Measurements from ENCODE around the gene POLE3.

The POLE3 gene

DNA sequence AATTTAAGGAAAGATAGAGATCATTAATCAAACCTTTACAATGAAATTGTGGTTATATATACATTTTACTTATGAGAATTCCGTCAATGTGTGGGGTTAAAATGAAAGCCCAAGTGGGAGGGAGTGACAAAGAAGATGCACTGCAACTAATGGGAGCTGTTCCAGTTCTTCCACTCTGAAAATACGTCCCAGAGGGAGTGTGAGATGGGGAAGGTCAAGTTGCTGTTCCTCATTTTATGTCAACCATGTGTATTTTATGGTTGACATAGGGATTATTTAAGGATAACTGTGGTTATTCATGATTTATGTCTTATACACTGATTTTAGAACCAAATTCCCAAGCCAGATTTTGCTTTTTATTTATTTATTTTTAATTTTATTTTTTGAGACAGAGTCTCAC, 38.9 kb upstream of the POLE3 start:
- TF ChIP-seq FOXP2 (optimal IDR thresholded peaks at IDR 0.05; ENCODE audit: borderline replicate concordance, extremely low read depth, extremely low read length, insufficient read depth) (no peak), SIN3A (IDR thresholded peaks at IDR 0.05; ENCODE audit: borderline replicate concordance, insufficient read depth, low read length) (no peak), POLR2AphosphoS5 (IDR thresholded peaks at IDR 0.05; ENCODE audit: low read depth, low read length) (no peak), TAF1 (IDR thresholded peaks at IDR 0.05; ENCODE audit: borderline replicate concordance, insufficient read depth, low read length) (no peak)
- TF ChIP-seq, protein P1, sequence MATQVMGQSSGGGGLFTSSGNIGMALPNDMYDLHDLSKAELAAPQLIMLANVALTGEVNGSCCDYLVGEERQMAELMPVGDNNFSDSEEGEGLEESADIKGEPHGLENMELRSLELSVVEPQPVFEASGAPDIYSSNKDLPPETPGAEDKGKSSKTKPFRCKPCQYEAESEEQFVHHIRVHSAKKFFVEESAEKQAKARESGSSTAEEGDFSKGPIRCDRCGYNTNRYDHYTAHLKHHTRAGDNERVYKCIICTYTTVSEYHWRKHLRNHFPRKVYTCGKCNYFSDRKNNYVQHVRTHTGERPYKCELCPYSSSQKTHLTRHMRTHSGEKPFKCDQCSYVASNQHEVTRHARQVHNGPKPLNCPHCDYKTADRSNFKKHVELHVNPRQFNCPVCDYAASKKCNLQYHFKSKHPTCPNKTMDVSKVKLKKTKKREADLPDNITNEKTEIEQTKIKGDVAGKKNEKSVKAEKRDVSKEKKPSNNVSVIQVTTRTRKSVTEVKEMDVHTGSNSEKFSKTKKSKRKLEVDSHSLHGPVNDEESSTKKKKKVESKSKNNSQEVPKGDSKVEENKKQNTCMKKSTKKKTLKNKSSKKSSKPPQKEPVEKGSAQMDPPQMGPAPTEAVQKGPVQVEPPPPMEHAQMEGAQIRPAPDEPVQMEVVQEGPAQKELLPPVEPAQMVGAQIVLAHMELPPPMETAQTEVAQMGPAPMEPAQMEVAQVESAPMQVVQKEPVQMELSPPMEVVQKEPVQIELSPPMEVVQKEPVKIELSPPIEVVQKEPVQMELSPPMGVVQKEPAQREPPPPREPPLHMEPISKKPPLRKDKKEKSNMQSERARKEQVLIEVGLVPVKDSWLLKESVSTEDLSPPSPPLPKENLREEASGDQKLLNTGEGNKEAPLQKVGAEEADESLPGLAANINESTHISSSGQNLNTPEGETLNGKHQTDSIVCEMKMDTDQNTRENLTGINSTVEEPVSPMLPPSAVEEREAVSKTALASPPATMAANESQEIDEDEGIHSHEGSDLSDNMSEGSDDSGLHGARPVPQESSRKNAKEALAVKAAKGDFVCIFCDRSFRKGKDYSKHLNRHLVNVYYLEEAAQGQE (IDR thresholded peaks at IDR 0.05; ENCODE audit: insufficient read depth in 1 of 2, low read depth in 2 of 2, low read length in 2 of 2) = no peak

DNA sequence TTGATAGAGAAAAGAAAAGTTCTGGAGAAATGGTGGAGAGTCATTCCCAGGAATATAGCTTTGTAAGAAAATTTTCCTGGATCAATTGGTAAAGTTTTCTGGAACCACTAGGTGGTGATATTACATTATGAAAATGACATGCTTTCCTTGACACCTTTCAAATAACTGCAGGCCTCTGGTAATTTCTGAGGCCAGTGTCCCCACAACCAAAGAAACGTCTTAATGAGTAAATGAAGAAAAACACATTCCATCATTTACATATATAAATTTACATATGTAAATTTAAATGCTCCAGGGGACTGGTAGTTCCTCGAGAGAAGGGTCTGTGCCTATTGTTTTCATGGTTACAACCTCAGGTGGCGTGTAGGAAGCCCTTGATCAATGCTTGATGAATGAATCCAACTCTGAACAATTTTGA, 35.9 kb upstream of the POLE3 start:
- TF ChIP-seq FOXP2 (optimal IDR thresholded peaks at IDR 0.05; ENCODE audit: borderline replicate concordance, extremely low read depth, extremely low read length, insufficient read depth) (no peak), POLR2AphosphoS5 (IDR thresholded peaks at IDR 0.05; ENCODE audit: low read depth, low read length) (no peak), TAF1 (IDR thresholded peaks at IDR 0.05; ENCODE audit: borderline replicate concordance, insufficient read depth, low read length) (no peak)

DNA sequence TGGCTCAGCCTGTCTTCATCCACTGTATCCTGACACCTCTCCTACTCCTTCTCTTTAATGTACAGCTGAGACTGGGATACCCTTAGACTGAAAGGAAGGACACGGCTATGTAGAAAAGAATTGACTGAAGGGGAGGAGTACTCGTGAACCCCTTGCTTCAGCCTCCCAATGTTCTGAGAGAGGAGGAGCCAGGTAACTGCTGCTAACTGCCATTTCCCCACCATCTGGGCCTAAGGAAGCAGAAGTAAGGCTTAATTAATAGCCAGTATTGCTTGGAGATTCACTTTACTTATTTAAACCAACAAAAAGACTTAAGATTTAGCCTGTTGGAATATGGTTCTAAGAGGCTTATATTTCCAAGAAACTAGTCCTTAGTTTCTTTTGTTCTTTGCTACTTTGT, 34.3 kb upstream of the POLE3 start:
- TF ChIP-seq, protein P1 (IDR thresholded peaks at IDR 0.05; ENCODE audit: insufficient read depth in 1 of 2, low read depth in 2 of 2, low read length in 2 of 2) = no peak
- TF ChIP-seq TAF1 (IDR thresholded peaks at IDR 0.05; ENCODE audit: borderline replicate concordance, insufficient read depth, low read length) = no peak
- TF ChIP-seq FOXP2 (optimal IDR thresholded peaks at IDR 0.05; ENCODE audit: borderline replicate concordance, extremely low read depth, extremely low read length, insufficient read depth) = no peak
- TF ChIP-seq POLR2AphosphoS5 (IDR thresholded peaks at IDR 0.05; ENCODE audit: low read depth, low read length) = no peak
- TF ChIP-seq SIN3A (IDR thresholded peaks at IDR 0.05; ENCODE audit: borderline replicate concordance, insufficient read depth, low read length) = no peak

DNA sequence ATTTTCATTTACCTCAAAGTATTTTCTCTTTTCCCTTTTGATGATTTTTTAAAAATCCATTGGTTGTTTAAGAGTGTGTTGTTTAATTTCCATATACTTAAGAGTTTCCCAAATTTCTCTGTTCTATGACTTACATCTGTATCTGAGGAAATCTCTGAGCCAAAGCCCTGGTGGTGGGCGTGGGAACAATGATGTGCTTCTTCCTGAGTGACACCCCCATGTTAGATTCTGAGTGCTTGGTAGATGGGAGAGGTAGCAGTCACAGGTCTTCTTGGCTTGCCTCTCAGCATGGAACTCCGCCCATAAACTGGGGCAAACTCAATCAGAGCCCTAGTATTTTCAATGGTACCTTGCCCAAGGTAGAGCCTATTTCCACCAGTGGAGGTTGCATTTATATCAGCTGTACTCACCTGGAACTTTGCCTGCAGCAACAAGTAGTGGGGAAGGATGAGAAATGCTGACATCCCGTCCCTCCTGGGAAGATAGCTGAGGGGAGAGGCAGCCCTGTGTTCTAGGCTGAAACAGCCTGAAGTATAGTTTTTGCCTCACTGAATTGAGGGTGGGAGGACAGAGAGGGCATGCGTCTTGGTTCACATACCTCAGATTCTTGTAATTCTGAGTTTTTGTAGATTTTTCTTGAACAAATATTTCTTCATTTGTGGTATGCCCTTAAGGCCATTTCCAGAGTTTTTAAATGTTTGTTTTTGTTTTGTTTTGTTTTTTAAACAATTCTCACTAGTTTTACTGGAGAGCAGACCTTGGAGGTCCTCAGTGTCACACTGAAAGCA, 26.4 kb upstream of the POLE3 start:
- no peak for TF ChIP-seq FOXP2 (optimal IDR thresholded peaks at IDR 0.05; ENCODE audit: borderline replicate concordance, extremely low read depth, extremely low read length, insufficient read depth)
- no peak for TF ChIP-seq TAF1 (IDR thresholded peaks at IDR 0.05; ENCODE audit: borderline replicate concordance, insufficient read depth, low read length)
- TF ChIP-seq, protein P1 (IDR thresholded peaks at IDR 0.05; ENCODE audit: insufficient read depth in 1 of 2, low read depth in 2 of 2, low read length in 2 of 2) = no peak
- no peak for TF ChIP-seq SIN3A (IDR thresholded peaks at IDR 0.05; ENCODE audit: borderline replicate concordance, insufficient read depth, low read length)
- no peak for TF ChIP-seq POLR2AphosphoS5 (IDR thresholded peaks at IDR 0.05; ENCODE audit: low read depth, low read length)

DNA sequence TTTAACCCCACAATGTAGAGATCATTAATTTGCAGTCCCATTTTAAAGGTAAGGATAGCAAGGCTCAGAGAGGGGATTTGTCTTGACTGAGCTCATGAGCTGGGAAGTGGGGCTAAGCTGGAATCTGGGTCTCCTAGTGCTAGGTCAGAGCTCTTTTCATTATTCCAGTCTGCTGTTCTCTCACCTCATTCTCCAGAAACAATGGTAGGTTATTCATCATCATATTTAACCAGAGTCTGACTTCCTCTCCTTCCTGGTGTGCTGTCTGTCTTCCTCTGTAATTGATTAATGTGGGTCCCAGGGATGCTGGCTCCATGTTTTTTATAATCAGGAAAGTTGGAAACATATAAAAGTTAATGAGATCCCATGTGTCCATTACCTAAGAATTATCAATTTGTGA, 20.7 kb upstream of the POLE3 start:
- TF ChIP-seq POLR2AphosphoS5 (IDR thresholded peaks at IDR 0.05; ENCODE audit: low read depth, low read length) (no peak), SIN3A (IDR thresholded peaks at IDR 0.05; ENCODE audit: borderline replicate concordance, insufficient read depth, low read length) (no peak), TAF1 (IDR thresholded peaks at IDR 0.05; ENCODE audit: borderline replicate concordance, insufficient read depth, low read length) (no peak), FOXP2 (optimal IDR thresholded peaks at IDR 0.05; ENCODE audit: borderline replicate concordance, extremely low read depth, extremely low read length, insufficient read depth) (no peak)
- TF ChIP-seq, protein P1 (IDR thresholded peaks at IDR 0.05; ENCODE audit: insufficient read depth in 1 of 2, low read depth in 2 of 2, low read length in 2 of 2) = no peak
